GM06990 (cell line): ENCODE measurements around the gene RXFP3.

Source experiments
- DNase-seq: peaks from one replicate; pipeline ENCODE4 v3.0.0-alpha.2; 2011; ENCODE audit not compliant: insufficient read length; ENCODE audit errors: extremely low read depth
- H3K27me3 ChIP-seq: replicated peaks from 2 replicates; pipeline ENCODE4 v1.6.0; 2011; ENCODE audit warnings: low read length; ENCODE audit not compliant: control insufficient read depth, insufficient read depth
- H3K36me3 ChIP-seq: 2 replicates; pipeline ENCODE4 v1.5.1; 2011; ENCODE audit warnings: low read length; ENCODE audit not compliant: control insufficient read depth, insufficient read depth
- H3K4me3 ChIP-seq: replicated peaks from 2 replicates; pipeline ENCODE4 v1.5.1; 2011; ENCODE audit warnings: low read depth, mild to moderate bottlenecking, control low read depth, low read length
- TF ChIP-seq, protein P1 (sequence below): IDR thresholded peaks from 2 replicates; pipeline ENCODE4 v1.5.1; 2011; ENCODE audit warnings: low read length, control low read depth, mild to moderate bottlenecking, inconsistent platforms; ENCODE audit not compliant: insufficient read depth, poor library complexity, severe bottlenecking

Gene RXFP3

DNA sequence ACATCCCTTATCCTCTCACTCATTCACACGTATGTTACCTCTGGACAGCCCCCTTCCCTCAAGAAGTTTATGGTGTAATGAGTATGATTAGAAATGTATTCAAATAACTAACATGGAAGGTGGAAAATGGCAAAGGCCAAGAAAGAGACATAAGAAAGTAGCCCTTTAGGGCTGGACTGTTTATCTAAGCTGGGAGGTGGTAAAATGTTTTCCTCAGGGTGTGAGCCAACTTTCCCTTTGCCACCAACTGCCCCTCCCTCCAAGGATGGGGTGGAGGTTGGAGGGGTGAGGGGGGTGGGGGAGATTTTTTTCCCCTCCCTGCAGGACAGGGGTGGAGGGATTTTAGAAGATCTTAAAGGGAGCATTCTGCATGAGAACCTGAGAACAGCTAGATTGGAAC is 40.1 kb downstream of the RXFP3 start:
- no peaks in the 10 kb centered on the region for H3K27me3 ChIP-seq
- no peak overlapping the region for H3K4me3 ChIP-seq
- TF ChIP-seq, protein P1, sequence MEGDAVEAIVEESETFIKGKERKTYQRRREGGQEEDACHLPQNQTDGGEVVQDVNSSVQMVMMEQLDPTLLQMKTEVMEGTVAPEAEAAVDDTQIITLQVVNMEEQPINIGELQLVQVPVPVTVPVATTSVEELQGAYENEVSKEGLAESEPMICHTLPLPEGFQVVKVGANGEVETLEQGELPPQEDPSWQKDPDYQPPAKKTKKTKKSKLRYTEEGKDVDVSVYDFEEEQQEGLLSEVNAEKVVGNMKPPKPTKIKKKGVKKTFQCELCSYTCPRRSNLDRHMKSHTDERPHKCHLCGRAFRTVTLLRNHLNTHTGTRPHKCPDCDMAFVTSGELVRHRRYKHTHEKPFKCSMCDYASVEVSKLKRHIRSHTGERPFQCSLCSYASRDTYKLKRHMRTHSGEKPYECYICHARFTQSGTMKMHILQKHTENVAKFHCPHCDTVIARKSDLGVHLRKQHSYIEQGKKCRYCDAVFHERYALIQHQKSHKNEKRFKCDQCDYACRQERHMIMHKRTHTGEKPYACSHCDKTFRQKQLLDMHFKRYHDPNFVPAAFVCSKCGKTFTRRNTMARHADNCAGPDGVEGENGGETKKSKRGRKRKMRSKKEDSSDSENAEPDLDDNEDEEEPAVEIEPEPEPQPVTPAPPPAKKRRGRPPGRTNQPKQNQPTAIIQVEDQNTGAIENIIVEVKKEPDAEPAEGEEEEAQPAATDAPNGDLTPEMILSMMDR = no peak
- no peak for DNase-seq
- no peaks in the 10 kb centered on the region for H3K36me3 ChIP-seq

GRCh38 chr5:33978306-33978705 is 42.1 kb downstream of the RXFP3 start:
- no peaks in the 10 kb centered on the region for H3K36me3 ChIP-seq
- TF ChIP-seq, protein P1 = no peak
- no peak for DNase-seq
- H3K27me3 ChIP-seq = no peaks in the 10 kb centered on the region
- H3K4me3 ChIP-seq = no peak overlapping the region

DNA sequence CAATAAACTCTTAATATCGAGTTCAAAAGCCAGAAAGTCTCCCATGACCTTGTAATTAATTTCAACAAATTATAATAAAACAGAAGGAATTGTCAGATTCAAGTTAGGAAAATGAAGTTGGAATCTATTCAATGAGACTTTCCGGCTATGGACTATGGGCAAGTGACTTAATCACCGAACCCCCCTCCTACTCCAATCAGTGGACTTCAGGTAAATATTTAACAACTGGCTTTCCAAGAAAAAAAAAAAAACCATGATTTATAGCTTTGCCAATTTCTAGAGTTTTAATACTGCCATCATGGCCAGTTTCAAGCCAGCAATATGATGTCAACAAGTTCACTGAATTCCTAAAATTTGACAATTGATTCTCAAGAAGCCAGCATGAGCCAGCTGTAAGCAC is 43.8 kb downstream of the RXFP3 start:
- no peak overlapping the region for H3K4me3 ChIP-seq
- no peaks in the 10 kb centered on the region for H3K36me3 ChIP-seq
- no peak for DNase-seq
- TF ChIP-seq, protein P1 = no peak
- no peaks in the 10 kb centered on the region for H3K27me3 ChIP-seq

DNA sequence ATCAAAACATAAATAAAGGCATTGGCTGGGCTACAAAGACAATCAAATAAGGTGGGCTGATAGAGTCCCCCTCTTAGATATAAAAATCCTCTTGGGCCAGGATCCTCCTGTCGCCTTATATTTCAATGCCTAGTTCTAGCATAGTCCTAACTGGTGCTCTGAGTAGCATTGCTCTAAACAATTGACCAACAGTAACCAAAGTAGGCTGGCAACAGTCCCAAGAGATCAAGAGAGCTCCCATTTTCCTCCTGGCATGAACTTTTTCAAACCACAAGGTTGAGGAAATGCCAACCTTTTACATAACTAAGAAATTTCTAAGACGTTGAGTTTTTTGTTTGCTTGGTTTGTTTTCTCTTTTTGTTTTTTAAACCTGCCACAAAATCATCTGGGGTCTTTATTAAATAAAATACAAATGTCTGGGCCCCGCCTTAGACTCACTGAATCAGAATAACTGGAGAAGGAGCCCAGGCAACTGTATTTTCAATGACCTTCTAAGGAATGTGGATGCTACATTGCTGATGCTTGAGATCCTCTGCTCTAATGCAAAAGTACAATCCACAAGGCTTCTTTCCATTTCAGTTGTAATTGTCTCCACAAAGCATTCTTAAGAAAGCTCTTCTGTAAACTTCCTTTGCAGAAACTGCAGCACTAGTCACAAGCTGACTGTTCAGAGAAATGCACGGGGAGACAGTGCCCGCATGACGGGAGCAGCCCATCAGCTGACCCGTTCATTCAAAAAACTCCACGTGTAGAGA is 45.4 kb downstream of the RXFP3 start:
- TF ChIP-seq, protein P1 = no peak
- Histone ChIP-seq H3K4me3 (no peak overlapping the region), H3K36me3 (no peaks in the 10 kb centered on the region), H3K27me3 (no peaks in the 10 kb centered on the region)
- DNase-seq = no peak

DNA sequence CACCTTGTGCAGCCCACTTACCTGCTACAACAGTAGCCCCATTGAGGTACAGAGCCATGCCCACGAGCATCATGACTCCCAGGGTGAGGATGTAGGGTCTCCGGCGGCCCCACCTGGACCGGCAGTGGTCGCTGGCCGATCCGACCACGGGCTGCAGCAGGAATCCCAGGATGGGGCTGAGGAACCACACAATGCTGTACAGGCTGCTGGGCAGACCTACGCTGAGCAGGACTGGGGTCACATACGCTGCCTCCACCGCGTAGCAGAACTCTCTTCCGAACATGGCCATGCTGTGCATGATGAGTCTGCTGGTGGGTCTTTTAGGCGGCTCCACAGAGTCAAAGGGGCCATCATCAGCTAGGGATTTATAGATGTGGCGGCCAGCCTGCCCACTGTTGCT is 48.0 kb downstream of the RXFP3 start:
- no peak overlapping the region for H3K4me3 ChIP-seq
- no peak for DNase-seq
- TF ChIP-seq, protein P1 = no peak
- no peaks in the 10 kb centered on the region for H3K27me3 ChIP-seq
- no peaks in the 10 kb centered on the region; the same call in 1 of the 2 replicates for H3K36me3 ChIP-seq
